Ammon's horn (tissue), 1 donor: Measurements from ENCODE around the gene GPR176.

ENCODE experiments used
- DNase-seq: peaks from one replicate; pipeline ENCODE4 v3.0.0-alpha.2; 2016; ENCODE audit warnings: low spot score

Gene GPR176

GRCh38 chr15:39890621-39891020 lies 29.4 kb downstream of the GPR176 start:
- DNase-seq = no peak

- DNase-seq = no peak
Observed at GRCh38 chr15:39889601-39890000, 30.5 kb downstream of the GPR176 start.

DNA sequence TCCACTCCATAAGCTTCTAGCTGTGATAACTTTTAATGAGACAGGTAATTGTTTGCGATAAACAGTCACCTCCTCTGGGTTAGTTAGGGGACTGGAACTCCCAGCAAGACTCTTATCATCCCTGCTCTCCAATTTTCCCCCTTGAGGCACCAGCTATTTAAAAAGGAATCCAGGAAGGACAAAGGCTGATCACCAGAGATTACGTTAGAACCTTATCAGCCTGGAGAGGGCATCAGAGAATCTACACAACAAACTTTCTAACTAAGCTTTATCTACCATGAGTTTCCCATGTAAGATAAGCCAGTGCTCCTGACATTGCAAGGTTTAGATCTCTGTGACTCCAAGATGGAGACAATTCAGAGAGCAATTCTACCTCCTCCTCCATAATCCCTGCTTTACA lies 31.3 kb downstream of the GPR176 start:
- DNase-seq = no peak

DNA sequence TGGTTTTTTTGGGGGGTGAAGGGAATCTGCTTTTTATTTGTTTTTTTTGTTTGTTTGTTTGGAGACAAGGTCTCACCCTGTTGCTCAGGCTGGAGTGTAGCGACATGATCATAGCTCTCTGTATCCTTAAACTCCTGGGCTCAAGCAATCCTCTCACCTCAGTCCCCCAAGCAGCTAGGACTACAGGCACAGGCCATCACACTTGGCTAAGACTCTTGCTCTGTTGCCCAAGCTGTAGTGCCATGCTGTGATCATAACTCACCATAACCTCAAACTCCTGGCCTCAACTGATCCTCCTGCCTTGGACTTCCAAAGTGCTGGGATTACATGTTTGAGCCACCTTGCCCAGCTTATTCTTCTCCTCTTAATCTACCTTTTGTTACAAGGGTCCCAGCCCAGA lies 31.8 kb downstream of the GPR176 start:
- DNase-seq = no peak

- peak; percentile 37 for DNase-seq
Observed at GRCh38 chr15:39887832-39888231, 32.2 kb downstream of the GPR176 start.

GRCh38 chr15:39887211-39887610 lies 32.9 kb downstream of the GPR176 start:
- DNase-seq = no peak

- no peak for DNase-seq
Observed at GRCh38 chr15:39886418-39886817, 33.6 kb downstream of the GPR176 start.

DNA sequence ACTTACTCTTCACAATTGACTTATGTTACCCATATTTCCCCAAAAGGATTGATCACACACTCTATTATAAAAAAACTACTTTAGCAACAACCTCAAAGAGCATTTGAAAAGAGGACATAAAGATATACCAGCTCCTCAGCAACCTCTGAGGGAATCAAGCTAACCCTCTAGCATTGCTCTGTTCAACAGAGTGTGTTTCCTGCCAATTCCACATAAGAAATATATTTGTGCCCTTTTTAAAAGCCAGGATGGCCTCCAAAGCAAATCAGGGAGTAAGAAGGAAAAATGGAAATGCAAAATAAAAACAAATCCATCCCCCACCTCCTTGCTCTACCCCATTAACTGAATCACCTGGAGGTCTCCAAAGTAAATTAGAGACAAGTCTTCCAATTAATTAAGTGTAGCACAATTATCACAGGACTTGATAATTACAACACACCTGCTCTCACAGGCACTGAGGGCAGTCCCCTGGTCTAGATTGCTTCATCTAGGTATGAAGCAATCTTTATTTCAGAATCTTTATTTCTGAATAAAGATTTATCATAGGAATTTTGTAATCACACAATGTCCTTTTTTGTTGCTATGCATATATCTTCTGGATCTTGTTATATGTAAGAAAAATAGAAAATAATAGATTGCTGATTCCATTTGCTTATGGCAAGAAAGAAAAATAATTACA lies 34.8 kb downstream of the GPR176 start:
- no peak for DNase-seq

DNA sequence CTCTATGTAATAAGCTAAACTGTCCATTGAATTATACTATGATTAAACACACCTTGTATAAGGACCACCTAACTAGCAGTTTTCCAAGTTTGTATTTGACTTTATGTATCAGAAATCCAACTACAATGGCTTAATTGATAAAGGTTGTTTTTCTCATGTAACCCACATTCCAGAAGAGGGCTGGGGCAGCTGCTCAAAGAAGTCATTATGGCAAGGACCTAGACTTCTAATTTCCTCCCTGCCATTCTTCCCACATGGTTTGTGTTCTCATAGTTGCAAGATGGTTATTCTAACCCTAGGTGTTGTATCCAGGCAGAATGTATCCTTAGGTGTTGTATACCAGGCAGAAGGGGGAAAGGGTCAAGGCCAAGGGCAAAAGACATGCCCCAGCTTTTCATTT lies 35.7 kb downstream of the GPR176 start:
- no peak for DNase-seq

GRCh38 chr15:39882602-39883001 lies 37.5 kb downstream of the GPR176 start:
- DNase-seq = no peak

- DNase-seq = no peak
Observed at GRCh38 chr15:39881790-39882189, 38.3 kb downstream of the GPR176 start.

GRCh38 chr15:39880718-39881387 lies 39.2 kb downstream of the GPR176 start:
- DNase-seq = no peak

GRCh38 chr15:39878406-39878785 lies 41.7 kb downstream of the GPR176 start:
- no peak for DNase-seq

GRCh38 chr15:39874890-39875549 lies 45.0 kb downstream of the GPR176 start:
- DNase-seq = peak; percentile 18

DNA sequence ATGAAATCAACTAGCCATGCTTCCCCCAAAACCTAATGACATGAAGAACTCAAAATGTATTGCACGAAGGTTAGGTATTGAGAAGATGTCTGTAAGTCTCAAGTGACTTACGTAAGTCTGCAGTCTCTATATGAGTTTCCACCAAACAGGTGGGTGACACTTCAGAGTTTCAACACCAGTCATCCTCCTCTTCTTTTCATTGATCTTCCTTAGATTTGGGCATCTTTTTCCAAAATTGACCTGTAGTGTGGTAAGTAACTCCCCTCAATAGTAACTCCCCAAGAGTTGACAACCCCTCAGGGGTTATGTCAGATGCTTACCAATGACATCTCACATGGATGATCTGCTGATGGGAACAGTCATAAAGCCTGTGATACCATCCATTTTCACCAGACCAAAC lies 46.1 kb downstream of the GPR176 start:
- DNase-seq = no peak

DNA sequence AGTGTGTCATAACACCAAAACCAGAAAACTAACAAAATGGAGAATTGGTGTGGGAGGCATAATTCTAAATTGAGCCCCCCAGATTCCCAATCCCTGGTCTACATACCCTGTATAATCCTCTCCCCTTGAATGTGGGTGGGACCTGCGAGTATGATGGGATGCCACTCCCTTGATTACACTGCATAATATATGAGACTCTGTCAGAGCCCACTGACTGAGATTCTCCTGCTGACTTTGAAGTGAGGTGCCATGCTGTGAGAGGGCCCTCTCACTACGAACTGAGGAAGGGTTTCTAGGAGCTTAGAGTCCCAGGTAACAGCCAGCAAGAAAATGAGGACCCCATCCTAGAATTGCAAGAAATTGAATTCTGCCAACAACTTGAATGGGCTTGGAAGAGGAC lies 49.5 kb downstream of the GPR176 start:
- DNase-seq = no peak

DNA sequence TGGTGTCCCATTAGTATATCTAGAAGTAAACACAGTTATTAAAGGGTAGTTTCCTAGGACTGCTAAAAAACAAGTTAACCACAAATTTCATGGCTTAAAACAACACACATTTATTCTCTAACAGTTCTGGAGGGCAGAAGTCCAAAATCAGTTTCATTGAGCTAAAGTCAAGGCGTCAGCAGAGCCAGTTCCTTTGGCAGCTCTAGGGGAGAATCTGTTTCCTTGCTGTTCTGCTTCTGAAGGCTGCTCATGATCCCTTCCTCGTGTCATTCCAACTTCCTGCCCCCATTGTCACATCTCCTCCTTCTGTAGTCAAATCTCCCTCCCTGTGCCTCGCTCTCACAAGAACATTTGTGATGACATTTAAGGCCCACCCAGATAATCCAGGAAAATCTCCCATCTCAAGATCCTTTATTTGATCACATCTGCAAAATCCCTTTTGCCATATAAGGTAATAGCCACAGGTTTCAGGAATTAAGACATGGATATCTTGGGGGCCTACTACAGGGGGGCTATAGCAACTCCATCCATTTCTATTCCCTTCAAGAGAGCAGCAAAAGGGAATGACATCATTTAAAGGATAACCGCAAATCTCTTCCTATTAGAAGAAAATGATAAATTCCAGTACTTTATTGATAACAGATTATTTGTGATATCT lies 50.1 kb downstream of the GPR176 start:
- peak; percentile 27 for DNase-seq

GRCh38 chr15:39869254-39869653 lies 50.8 kb downstream of the GPR176 start:
- no peak for DNase-seq

DNA sequence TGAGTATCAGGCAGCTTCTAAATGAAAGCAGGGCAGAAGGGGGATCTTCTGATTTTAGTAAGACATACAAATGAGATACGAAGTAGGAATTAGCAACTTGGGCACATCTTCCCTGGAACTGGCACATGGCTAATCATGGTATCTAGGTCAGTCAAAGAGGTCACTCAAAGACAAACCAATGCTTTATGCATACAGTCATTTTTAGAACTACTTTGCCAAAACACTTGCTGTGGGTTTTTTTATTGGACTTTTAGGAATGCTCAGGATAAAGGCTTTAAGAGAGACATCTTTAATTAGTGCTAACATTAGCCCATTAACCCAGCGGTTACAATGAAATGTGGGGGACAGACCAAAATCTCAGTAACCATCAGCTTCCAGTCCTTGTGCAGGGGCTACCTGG lies 51.7 kb downstream of the GPR176 start:
- DNase-seq = no peak

GRCh38 chr15:39864116-39864515 lies 56.0 kb downstream of the GPR176 start:
- DNase-seq = no peak

DNA sequence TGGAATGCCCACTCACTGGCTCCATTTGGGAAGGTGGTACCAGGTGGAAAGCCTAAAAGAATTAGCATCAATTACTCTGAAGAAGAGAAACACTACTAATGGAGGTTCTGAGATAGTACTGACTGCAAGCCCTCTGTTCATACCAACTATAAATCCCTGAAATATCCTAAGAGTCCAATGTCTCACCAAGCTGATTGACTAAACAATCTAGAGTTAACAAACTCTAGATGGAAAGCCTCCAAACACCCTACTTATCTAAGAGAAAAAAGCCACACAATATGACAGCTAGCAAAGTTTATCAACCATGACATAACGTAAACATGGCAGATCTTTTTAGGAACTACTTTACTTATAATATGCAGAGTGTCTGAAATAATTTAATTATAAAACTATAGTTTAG lies 59.2 kb downstream of the GPR176 start:
- DNase-seq = no peak

- no peak for DNase-seq
Observed at GRCh38 chr15:39860200-39860599, 59.9 kb downstream of the GPR176 start.

- no peak for DNase-seq
Observed at GRCh38 chr15:39859636-39860035, 60.4 kb downstream of the GPR176 start.
